ENCODE results near the gene PBOV1.

PBOV1 gene

DNA sequence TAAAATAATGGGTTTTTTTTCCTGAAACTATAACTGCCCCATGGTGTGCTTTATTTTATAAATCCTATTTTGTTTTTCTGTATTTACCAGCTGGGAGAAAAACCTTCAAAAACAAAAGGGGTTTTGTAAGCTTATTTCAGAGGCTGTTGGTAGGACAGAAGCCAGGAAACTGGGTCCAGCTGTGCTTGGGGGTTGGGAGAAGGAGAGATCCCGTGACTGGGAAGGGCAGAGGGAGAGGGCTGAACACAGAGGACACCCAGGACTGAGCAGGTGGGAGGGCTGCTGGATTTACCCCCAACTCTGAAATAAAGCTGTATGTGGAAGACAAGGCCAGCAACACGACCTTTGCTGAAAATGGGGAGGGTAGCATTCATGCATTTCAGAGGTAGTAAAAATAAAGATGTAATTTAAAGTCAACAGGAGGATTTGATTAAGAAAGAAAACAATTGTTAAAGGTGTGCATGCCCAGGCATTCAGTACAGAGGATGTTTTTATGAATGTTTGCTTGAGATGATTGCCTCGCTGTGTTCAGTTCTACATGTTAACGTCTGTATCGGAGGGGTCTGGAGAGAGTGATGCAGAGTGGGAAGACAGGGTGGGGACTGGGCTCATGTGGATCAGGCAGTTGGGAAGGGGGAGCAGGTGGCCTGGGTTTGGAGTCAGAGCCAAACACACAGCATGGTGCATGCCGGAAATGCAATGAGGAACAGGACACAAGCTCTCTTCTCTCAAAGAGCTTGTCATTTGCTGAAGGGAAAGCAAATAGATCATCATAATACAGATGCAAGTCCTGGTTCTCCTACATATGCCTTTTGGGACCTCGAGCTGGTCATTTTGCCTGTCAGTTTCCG, 35.1 kb downstream of the PBOV1 start:
- H3K4me3 ChIP-seq (ENCODE audit: control insufficient read depth, low read depth, low read length) = no peak overlapping the region
- DNase-seq (ENCODE audit: low read depth) = no peak
- TF ChIP-seq CTCF (conservative IDR thresholded peaks at IDR 0.05; ENCODE audit: control insufficient read depth, insufficient read depth, low read depth, low read length) = no peak

- H3K4me3 ChIP-seq (ENCODE audit: control insufficient read depth, low read depth, low read length) = no peak overlapping the region
- DNase-seq (ENCODE audit: low read depth) = no peak
- no peak for TF ChIP-seq CTCF (conservative IDR thresholded peaks at IDR 0.05; ENCODE audit: control insufficient read depth, insufficient read depth, low read depth, low read length)
Observed at GRCh38 chr6:138176652-138177232, 41.5 kb downstream of the PBOV1 start.

DNA sequence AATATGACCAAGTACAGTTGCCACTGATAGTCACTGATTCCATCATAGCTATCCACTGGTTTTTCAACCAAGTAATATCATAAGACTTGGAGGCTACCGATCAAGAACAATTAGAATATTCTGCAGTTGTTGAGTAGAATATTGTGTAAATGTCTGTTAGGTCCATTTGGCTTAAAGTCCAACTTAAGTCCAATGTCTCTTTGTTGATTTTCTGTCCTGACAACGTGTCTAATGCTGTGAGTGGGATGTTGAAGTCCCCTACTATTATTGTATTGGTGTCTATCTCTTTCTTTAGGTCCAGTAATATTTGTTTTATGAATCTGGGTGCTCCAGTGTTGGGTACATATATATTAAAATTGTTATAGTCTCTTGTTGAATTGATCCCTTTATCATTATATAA, 42.7 kb downstream of the PBOV1 start:
- no peak overlapping the region for H3K4me3 ChIP-seq (ENCODE audit: control insufficient read depth, low read depth, low read length)
- DNase-seq (ENCODE audit: low read depth) = no peak
- no peak for TF ChIP-seq CTCF (conservative IDR thresholded peaks at IDR 0.05; ENCODE audit: control insufficient read depth, insufficient read depth, low read depth, low read length)

Data from fibroblast of mammary gland (primary cell).